ENCODE data around the gene VANGL2.

VANGL2 gene

DNA sequence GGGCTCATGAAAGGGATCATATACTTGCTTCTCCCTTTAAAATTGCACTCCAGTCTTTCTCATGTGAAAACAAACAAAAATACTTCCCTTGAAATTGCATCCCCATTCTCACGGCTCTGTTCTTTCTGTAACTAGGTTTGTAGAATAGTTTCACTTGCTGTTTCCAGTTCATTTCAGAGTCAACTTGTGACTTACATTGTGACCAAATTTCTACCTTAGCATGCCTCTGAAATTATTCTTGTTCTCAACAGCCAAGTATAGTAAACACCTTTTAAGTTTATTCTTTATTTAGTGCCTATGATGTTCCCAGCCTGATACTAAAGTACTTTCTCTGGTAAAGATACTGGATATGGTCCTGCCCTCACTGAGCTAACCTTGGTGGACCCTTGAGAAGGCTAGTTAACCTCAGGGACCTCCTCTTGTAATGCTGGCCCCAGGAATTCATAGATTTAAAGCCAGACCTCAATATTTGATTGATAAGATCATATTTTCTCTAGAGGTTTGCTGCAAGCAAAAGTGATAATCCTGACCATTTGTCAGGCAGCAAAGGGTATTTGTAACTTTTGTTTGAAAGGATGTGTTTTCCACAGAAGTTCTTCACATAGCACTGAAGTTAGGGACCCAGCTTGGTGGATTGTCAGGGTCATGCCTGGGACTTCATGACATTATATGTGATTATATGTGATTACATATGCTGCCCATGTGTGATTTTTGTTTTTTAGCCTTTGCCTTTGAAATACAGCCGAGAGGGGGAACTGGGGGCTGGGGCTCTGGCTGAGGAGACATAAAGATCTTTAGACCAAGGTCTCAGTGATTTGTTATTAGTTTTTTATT, 29.6 kb downstream of the VANGL2 start:
- no peak for DNase-seq

DNA sequence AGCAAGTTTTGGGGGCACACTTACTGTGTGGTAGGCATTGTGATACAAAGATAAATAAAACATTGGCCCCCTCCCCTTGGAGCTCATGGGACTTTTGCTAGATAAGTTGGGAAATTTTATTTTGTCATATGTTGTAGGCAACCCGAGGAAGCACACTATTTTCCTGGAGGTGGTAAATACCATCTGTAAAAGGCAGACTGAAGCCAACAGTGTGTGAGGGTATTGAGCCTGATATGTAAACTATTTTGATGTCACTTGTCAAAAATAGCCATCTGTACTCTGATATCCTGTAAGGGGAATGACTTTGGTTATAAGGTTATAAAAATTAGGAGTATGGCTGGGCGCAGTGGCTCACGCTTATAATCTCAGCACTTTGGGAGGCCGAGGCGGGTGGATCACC, 30.6 kb downstream of the VANGL2 start:
- no peak for DNase-seq

DNA sequence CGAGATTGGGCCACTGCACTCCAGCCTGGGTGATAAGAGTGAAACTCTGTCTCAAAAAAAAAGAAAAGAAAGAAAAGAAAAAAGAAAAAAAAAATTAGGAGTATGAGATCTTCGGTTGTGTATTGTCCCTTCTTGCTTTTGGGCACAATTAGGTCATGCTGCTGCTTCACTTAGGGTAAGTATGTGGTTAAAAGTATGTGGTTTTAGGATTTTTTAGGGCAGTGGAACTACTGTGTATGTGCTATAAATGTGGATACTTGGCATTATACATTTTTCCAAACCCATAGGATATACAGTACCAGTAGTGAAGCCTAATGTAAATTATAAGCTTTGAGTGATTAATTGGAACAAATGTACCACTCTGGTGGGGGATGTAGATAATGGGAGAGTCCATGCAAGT, 31.2 kb downstream of the VANGL2 start:
- no peak for DNase-seq

DNA sequence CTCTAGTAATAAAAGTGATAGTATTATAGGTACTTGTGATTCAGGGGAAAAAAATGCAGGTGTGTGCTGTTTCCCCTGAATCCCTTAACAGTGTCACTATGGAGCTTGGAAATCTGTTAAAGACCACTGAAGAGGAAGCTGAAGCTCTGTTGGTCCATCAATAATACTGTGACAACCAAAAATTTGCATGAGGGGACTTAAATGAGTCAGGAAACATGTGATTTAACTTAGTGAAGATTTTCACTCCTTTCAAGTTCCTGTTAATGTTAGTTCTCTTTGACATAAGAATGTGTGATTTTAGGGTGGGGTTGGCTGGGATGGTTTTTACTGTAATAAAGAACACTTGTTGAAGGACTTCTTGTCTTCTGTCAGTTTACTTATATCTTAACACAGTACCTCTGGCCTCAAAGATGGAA, 32.0 kb downstream of the VANGL2 start:
- DNase-seq = no peak

DNA sequence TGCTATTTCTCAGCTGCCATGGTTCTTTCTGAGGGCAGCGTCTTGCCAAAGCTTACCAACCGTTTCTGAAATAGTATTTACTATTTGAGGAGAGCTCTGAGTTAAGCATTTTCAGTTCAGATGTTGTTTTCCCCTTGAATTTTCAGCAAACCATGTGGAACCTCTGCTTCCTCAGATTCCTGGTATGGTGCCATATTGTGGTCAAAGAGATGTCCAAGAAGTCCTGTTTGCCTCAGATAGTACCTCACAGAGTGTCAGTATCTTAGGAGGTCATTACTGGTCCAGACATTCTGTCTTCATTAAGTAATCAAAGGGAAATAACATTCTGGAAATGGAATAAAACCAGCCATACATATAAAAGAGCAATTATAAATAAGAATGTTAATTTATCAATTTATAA, 36.6 kb downstream of the VANGL2 start:
- DNase-seq = no peak

DNA sequence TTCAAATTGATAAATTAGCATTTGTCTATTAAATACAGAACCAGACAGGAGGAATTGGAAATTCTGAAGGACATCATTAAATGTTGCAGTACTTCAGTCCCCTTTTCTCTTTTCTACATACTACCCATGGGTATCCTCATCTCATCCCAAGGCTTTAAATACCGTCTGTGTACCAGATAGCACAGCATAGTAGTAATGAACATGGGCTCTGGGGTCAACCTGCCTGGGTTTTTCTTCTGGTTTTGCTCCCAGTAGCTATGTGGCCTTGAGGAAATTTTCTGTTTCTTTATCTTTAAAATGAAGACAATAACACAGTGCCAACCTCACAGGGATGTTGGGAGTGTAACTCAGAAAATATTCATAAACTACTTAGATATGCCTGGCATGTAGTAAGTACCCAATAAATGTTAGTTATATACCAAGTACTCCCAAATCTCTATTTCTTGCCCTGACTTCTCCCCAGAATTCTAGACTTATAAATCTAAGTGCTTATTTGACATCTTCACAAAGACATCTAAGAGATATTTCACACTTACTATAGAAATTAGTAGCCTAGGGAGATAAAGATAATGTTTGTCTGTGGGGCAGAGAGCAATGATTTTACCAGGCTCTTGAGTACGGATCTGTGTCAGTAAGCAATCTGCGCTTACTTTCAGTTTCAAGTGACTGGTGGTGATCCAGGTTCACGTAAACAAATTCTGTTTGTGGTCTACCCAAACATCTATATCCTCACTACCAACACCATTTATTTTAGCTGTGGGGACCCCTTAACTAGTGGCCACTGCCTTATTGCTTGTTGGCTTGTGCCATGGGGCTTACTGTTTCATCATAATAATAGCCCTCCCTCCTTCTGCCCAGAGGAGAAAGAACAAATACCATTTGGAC, 37.3 kb downstream of the VANGL2 start:
- DNase-seq = no peak

DNA sequence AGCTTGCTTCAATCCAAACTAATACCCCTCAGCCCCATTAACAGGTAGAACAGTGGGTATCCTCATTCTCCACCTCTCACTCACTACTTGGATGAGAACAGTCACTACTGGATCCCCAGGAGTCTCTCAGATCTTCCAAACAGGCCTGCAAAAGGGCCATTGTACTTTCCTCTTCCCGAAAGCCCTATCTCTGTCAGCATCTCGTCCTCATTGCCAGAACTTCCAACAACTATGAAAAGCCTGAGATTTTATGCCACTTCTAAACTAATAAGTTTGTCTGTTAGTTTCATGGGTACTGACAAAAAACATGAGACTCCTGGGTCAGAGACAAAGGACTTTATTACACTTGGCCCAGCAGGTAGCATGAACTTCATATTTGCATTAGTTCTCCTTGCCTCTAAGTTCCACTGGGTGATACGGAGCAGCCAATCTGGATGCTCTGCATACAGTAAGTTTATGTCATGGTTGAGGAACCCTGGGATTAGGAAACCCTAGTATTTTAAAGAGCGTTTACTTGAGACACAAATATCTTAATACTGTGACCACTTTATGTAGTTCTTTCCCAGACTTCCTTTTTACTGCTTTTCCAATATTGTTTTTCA, 38.1 kb downstream of the VANGL2 start:
- DNase-seq = no peak

DNA sequence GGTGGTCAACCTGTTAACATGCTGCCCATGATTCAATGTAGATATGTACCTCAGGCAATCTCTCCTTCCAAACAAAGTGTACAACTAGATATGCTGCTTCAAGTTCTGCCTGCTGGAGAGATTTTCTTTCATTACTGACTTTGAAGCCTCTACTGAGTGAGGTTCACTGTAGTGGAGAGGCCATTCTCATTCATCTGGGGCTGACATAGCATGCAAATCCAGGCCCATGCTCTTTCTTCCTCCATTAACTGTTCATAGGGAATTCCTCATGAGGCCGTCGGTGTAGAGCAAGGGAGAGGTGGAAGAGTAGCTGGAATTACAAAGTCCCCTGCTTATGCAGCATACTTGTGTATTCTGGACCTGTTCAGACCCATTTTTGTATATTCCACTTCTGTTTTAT, 38.6 kb downstream of the VANGL2 start:
- DNase-seq = no peak

DNA sequence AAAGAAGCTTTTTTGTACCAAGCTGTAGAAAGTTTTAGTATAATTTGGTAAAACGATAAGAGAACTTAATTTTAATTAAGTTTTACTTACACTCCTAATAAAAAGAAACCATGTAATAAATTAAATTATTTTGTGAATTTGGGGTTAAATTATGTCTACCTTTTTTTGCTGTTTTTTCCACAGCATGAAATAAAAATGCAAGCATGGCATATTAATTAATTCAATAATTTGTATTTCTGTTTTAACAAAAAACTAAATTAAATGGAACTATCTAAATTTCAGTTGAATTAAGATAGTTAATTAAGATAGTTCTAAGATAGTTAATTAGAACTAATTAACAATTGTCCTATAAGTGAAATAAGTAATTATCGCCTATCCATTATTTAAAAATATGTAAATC, 39.4 kb downstream of the VANGL2 start:
- DNase-seq = no peak

DNA sequence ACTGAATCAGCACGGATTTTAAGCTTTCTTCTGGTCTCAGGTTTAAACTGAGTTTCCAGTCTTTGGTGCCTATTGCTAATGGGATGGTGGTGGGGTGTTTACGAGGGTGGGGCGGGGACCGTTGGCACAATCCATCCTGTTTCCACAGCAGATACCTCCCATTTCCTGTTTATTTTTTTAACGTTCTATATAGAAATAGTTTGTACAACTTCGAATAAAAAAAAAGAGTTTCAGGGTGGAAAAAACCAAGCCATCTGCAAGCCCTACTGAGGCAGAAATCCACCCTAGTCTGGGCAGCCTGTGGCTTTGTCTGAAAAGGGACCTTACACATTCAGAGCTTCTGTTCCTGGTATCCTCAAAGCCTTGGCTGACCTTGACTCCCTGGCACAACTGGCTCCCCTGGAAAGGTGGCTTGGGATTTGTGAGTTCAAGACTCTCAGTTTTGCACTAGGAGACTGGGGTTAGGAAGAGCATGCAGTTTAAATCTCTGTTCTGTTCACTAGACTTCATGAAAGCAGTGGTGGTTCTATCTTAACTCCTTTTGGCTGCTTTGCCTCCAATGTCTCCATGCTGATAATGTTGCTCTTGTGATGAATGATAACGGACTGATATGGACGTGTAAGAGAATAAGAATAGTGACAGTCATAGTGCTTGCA, 46.7 kb downstream of the VANGL2 start:
- no peak for DNase-seq

DNA sequence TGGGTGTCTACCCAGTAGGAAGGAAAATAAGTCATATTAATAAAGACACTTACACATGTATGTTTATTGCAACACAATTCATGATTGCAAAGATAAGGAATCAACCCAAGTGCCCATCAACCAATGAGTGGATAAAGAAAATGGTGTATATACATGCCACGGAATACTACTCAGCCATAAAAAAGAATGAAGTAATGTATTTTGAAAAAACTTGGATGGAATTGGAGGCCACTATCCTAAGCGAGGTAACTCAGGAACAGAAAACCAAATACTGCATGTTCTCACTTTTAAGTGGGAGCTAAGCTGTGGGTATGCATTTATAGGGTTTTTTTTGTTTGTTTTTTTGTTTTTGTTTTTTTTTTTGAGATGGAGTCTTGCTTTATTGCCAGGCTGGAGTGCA, 49.1 kb downstream of the VANGL2 start:
- no peak for DNase-seq

DNA sequence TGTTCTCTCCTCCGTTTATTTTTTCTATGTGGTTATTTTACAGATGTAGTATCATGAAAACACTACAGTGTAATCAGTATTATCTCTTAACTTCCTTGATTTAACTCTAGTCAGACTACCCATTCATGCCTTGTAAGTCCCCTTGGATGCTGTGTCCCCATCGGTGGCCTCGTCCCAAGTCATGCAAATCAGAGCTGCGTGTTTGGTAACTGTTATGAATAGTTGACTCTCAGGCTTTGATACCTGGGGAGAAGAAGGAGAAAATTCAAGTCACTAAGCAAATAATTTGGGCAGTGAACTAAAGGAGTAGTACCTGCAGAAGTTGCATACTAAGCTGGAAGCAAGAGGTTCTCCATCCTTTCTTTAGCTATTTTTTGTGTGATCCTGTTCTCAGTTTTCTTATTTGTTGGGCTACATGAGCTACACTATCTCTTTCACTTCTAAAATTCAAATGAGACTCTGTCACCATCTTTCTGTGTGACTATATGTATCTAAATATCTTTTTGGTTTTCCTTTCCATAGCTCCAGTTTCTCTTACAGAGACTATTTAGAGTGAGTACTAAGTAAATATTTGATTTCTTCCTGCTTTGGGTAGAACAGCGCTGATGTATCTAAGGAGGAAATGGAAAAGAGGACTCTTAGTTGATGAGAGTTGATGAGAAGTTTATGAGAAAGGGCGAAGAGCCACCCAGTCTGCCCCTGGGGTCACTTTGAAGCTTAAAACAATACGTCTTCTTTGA, 50.9 kb downstream of the VANGL2 start:
- DNase-seq = no peak

DNA sequence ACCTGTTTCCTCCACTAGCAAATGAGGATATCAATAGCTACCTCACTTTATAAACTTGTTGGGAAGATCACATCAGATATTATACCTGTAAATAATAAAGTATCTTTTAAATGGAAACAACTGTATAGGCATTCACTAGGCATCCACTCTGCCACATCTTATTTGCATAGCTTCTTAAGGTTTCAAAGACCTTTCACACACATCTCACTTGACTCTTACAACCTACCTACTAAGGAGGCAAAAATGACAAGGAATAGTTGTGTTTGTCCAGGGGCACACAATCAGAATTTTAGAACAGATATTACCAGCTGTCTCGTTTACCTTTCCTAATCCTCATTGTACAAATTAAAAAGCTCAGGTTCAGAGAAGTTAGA, 51.5 kb downstream of the VANGL2 start:
- no peak for DNase-seq

DNA sequence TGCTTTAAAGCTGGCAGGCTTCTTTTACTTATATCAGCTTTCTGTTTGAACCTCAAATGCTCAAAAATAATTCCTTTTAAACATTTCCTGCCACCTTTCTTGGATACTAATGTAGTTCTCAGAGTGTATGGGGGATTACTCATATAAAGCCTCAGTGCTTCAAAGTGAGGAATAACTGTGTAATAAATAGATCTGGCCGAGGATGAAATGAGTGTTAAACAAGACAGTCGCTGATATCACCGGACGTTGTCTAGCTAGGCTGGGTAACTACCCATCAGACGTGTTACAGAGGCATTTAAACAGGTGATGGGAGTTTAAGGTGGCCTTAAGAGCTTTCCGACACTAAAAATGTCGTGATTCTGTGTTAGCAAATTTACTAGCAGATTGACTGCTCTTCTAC, 53.1 kb downstream of the VANGL2 start:
- peak; percentile 41 for DNase-seq

DNA sequence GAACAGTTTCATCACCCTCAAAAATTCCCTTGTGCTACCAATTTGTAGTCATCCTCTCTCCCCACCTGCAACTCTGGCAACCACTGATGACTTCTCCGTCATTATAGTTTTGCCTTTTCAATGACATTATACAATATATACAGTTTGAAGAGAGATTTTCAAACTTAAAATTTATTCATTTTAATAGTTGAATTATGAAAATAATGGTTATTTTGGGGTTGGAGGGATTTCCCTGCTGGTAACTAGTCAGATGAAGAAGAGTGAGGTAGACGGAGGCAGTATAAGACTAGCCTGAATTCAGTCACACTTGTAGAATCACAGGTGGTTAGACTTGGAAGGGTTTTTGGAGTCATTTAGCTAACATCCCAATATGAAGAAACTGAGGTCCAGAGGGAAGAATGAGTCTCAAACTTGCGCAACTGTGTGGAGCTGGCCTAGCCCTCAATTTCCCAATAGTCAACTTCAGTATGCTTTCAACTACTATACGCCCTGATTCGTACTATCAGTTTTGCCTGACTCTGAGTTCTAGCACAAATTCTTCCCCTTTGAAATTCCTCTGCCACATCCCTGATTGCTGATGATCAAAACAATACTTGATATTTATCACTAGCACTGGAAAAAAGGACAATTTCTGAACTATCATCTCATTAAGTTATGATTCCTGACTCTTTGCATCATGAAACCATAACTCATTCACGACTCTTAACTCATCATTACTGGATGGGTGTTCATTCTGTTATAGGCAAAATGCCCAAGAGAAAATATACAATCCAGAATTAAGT, 54.2 kb downstream of the VANGL2 start:
- peak; percentile 46 for DNase-seq

DNA sequence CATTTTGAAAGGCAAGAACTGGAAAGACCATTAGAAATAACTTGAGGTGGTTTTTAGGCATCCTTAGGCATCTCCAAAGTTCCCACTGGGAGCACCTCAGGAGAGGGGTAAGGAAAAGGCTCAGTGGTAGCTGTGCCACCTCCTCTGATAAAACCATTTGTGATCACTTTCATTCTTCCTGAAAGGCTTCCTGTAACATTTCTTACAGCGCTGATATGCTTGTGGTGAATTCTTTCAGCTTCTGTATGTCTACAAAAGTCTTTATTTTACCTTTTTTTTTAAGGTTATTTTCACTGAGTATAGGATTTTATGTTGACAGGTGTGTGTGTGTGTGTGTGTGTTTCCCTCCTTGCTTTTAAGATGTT, 54.8 kb downstream of the VANGL2 start:
- no peak for DNase-seq

DNA sequence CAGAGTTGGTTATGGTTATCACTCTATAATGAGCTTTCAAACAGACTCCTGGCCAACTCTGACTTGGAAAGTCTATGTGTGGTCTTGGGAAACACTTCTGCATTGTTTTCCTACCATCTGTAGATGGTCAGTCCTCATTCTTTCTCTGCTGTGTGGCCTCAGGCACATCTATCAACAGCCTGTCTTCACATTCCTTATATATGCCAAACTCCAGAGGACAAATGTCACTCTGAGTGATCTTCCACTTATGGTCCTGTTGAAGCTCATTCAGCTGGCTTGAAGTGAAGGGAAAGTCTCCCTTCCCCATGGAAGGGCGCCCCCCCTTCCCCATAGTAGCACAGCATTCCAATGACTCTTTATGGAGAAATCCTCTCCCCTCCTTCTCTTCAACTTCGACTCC, 58.7 kb downstream of the VANGL2 start:
- no peak for DNase-seq

DNA sequence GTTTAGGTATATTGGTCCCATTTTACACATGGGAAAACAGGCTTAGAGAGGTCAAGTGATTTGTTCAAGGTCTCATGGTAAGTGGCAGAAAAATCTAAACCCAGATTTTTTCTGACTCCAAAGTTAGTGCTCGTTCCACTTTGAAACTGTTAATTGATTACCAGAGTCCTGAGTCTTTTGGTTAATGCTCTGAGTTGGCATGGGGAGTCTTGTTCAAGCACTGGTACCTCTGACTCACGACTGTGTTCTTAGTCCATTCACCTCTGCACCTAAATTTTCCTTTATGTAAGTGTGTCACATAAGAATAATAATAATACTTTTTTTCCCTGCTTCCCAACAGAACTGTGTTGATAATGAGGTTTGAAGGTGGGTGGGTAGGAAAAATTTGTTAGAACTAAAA, 59.3 kb downstream of the VANGL2 start:
- peak; percentile 30 for DNase-seq

DNA sequence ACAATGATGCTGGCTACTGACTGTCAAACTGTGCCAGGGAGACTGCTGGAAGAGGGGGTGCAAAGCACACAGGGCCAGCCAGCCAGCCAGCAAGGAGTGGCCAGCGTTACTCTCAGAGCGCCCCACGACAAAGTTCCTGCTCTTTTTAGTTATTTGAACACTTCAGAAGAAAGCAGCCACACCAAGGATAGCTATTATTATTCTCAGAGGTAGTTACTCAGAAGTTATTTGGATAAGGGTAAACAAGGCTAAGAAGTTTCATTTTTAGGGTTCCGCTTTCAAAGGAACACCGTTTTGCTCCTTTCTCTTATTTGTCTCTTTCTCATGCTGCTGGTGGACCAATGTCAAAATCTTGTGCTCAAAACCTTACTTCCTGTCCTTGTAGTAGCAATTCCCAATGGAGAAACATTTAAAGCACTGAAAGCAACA, 59.9 kb downstream of the VANGL2 start:
- peak; percentile 21 for DNase-seq

DNA sequence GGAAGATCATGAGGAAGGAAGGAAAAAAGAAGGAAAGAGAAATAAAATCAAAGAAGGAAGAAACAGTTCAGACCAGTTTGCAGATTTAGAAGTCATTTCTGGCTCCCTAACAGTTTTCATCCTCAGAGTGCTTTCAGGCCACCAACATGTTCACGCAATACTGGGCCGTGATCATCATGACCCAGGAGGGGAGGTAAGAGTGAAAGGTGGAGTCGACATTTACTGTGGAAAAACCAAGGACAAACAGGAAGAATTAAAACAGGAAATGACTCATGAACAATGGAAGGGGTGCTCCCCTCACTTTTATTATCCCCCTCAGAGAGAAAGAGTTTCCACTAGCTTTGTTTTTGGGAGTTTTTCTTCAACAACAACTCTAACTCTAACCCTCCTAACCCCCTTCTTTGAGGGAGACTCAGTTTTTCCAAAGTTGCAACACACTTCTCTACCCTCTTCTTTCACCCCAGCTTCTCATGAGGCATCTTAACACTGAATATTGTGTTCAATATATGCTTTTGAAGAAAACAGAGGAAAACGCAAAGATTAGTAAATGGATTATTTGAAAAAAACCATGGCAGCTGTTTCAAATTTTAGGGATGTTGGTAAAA, 60.4 kb downstream of the VANGL2 start:
- peak; percentile 44 for DNase-seq

DNA sequence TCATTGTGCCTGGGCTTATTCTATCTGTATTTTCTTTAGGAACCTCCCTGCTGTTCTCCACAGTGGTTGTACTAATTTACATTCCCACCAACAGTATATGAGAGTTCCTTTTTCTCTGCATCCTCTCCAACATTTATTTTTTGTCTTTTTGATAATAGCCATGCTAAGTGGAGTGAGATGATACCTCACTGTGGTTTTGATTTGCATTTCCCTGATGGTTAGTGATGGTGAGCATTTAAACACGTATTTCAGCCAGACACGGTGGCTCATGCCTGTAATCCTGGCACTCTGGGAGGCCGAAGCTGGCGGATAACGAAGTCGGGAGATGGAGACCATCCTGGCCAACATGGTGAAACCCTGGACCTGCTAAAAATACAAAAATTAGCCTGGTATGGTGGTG, 64.8 kb downstream of the VANGL2 start:
- DNase-seq = no peak

Measured in stimulated activated CD4-positive, alpha-beta T cell treated with anti-CD3 and anti-CD28 coated beads, Interleukin-1b, Interleukin-23, amount 100 ng/mL, for 48 hours (primary cell).